Fibroblast of villous mesenchyme (primary cell): ENCODE measurements around the gene MLLT3. TPM values are rescaled to one million over a fixed set of nuclear protein-coding genes. Genes with fewer than 3 reads are reported as not detected.

Experiments
- DNase-seq: peaks from one replicate; pipeline ENCODE4 v3.0.0-alpha.2; 2010; ENCODE audit warnings: low read depth
- H3K4me3 ChIP-seq: 2 replicates; pipeline ENCODE4 v1.5.1; 2011; ENCODE audit warnings: low read depth, mild to moderate bottlenecking, low read length
- CTCF ChIP-seq: IDR thresholded peaks from 2 replicates; pipeline ENCODE4 v1.5.1; 2012; ENCODE audit warnings: low read depth, mild to moderate bottlenecking, low read length; ENCODE audit not compliant: insufficient read depth
- total RNA-seq: library from RNA; depleted of rRNA; stranded (reverse); fragments of >200 nt; gene quantifications from 2 replicates; pipeline ENCODE4 v1.2.3, GENCODE V29; 2012

The MLLT3 gene
- total RNA-seq, 1 donor: 44.9 TPM

DNA sequence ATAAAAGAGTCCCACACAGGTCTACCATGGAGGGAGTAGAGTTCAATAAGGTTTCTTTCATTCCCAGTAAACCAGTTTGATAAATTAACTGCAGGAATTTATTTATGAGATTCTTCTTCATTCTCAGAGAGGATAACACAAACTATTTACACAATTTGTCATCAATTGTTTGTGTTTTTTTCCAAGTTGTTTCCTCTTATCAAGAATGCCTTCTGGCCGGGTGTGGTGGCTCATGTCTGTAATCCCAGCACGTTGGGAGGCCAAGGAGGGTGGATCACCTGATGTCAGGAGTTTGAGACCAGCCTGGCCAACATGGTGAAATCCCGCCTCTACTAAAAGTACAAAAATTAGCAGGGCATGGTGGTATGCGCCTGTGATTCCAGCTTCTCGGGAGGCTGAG, 216.7 kb downstream of the MLLT3 start:
- no peak for TF ChIP-seq CTCF
- H3K4me3 ChIP-seq: no peak overlapping the region
- DNase-seq: no peak

DNA sequence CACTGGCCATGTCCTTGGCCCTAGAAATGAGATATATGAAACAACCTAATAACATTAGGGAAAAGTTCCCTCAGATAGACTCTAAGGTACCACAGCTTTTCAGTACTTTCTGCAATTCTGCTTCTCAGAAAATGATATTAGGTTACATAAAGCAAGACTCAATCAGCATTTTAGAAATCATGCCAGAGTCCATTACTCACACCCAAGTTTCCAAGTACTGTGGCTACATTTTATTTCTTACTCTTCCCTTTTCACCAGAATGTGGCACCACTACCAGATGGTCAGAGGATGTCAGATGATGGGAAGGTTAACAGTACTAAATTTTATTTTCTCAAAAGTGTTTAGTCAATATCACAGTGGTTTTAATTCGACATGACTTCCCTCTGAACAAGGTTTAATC, 217.2 kb downstream of the MLLT3 start:
- no peak for TF ChIP-seq CTCF
- no peak for DNase-seq
- H3K4me3 ChIP-seq: no peak overlapping the region

- DNase-seq: no peak
- H3K4me3 ChIP-seq: no peak overlapping the region
- no peak for TF ChIP-seq CTCF
These were observed 218.0 kb downstream of the MLLT3 start for GRCh38 chr9:20404192-20404813.

GRCh38 chr9:20403346-20403745, 219.0 kb downstream of the MLLT3 start:
- TF ChIP-seq CTCF: no peak
- no peak for DNase-seq
- H3K4me3 ChIP-seq: no peak overlapping the region

DNA sequence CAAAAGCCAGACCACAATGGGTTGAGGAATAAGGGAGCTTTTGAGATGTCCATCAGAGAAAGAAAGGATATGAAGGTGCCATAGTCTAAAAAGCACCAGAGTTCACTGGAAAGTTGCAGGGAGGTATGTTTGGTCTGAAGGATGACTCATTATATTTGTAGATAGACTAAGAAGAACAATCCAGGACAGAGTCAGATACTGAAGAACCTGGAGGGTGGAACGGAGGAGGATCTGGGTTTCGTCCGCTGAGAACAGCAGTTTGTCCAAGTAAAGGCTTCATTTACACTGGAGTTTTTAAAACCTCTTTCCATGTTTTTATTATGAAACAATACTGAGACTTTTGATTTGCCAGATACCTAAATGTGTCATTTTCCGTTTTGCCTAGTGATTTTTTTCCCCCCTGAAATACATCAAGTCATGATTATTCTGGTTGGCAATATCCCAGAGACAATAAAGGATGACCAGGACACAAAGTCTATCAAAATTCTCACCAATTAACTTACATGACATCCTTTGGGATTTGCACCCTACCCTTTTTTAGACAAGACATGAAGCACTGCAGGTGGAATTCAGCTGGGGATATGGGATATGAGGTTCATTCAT, 219.9 kb downstream of the MLLT3 start:
- no peak overlapping the region for H3K4me3 ChIP-seq
- no peak for TF ChIP-seq CTCF
- no peak for DNase-seq

GRCh38 chr9:20398536-20399338, 223.6 kb downstream of the MLLT3 start:
- no peak for TF ChIP-seq CTCF
- no peak overlapping the region for H3K4me3 ChIP-seq
- no peak for DNase-seq
